CD14-positive monocyte (primary cell): ENCODE results near the gene TOR4A. TPM values are rescaled to one million over a fixed set of nuclear protein-coding genes. Genes with fewer than 3 reads are reported as not detected.

Experiments
- DNase-seq, 3 donors: peaks; one replicate each; pipeline ENCODE4 v3.0.0-alpha.2; 2011 to 2022
- H2AFZ ChIP-seq: 2 replicates; pipeline ENCODE4 v1.6.0; 2012; ENCODE audit warnings: mild to moderate bottlenecking, low read depth, low read length, inconsistent platforms; ENCODE audit not compliant: insufficient read depth, poor library complexity, severe bottlenecking
- H3K27ac ChIP-seq, 2 donors: 1 replicate in 1 of 2; 2 replicates in 1 of 2; pipeline ENCODE4 v1.5.1; 2012 to 2013; ENCODE audit warnings: low read length in 2 of 2, control low read depth in 1 of 2, inconsistent platforms in 1 of 2, low read depth in 1 of 2, mild to moderate bottlenecking in 1 of 2
- H3K27me3 ChIP-seq, 2 donors: one replicate each; pipeline versions ENCODE4 v1.6.0 to v1.6.1; 2011 to 2013; ENCODE audit warnings: low read length in 2 of 2; ENCODE audit not compliant: control insufficient read depth in 2 of 2, insufficient read depth in 2 of 2
- H3K36me3 ChIP-seq, 2 donors: replicated peaks in 1 of 2; 1 replicate in 1 of 2; 2 replicates in 1 of 2; pipeline versions ENCODE4 v1.5.1 to v1.6.1; 2012 to 2013; ENCODE audit warnings: low read length in 2 of 2, control low read depth in 1 of 2, inconsistent platforms in 1 of 2, mild to moderate bottlenecking in 1 of 2; ENCODE audit not compliant: insufficient read depth in 2 of 2, control insufficient read depth in 1 of 2
- H3K4me1 ChIP-seq, 2 donors: 1 replicate in 1 of 2; 2 replicates in 1 of 2; pipeline versions ENCODE4 v1.5.1 to v1.6.1; 2012 to 2013; ENCODE audit warnings: low read length in 2 of 2, control low read depth in 1 of 2, inconsistent platforms in 1 of 2, mild to moderate bottlenecking in 1 of 2, moderate library complexity in 1 of 2; ENCODE audit not compliant: insufficient read depth in 2 of 2, control insufficient read depth in 1 of 2
- H3K4me2 ChIP-seq: replicated peaks from 2 replicates; pipeline ENCODE3; 2012; ENCODE audit warnings: low read length, moderate library complexity, mild to moderate bottlenecking; ENCODE audit not compliant: poor library complexity, severe bottlenecking; ENCODE audit errors: extremely low read depth
- H3K4me3 ChIP-seq, 3 experiments: fragments of 200-600 bp in 1 of 3; sonication (generic) in 1 of 3; replicated peaks in 1 of 3; 1 replicate in 2 of 3; 2 replicates in 1 of 3; pipeline ENCODE4 v1.5.1; 2011 to 2013; ENCODE audit warnings: low read length in 3 of 3, mild to moderate bottlenecking in 3 of 3, control low read depth in 2 of 3, low read depth in 2 of 3, inconsistent platforms in 1 of 3, moderate library complexity in 1 of 3
- H3K79me2 ChIP-seq: 2 replicates; pipeline ENCODE4 v1.6.0; 2012; ENCODE audit warnings: mild to moderate bottlenecking, control low read depth, inconsistent platforms, low read length, moderate library complexity; ENCODE audit not compliant: insufficient read depth
- H3K9ac ChIP-seq: 2 replicates; pipeline ENCODE4 v1.6.0; 2017; ENCODE audit warnings: low read length, mild to moderate bottlenecking; ENCODE audit not compliant: insufficient read depth, poor library complexity, severe bottlenecking
- H3K9me3 ChIP-seq, 2 donors: replicated peaks in 1 of 2; 1 replicate in 1 of 2; 2 replicates in 1 of 2; pipeline versions ENCODE4 v1.5.1 to v1.6.1; 2012 to 2013; ENCODE audit warnings: low read length in 2 of 2, control low read depth in 1 of 2; ENCODE audit not compliant: control insufficient read depth in 1 of 2, insufficient read depth in 1 of 2
- H4K20me1 ChIP-seq: 2 replicates; pipeline ENCODE4 v1.6.0; 2012; ENCODE audit warnings: mild to moderate bottlenecking, low read length, control low read depth, moderate library complexity; ENCODE audit not compliant: insufficient read depth
- H3K27ac Mint-ChIP-seq, 7 donors: one replicate each; pipeline ENCODE4 v1.8.0; 2020; ENCODE audit warnings: mild to moderate bottlenecking in 7 of 7, mixed read lengths in 7 of 7, moderate library complexity in 6 of 7, inconsistent platforms in 2 of 7
- H3K27me3 Mint-ChIP-seq, 3 donors: one replicate each; pipeline ENCODE4 v1.8.0; 2021 to 2022; ENCODE audit warnings: low read depth in 3 of 3, mild to moderate bottlenecking in 3 of 3, mixed read lengths in 3 of 3, moderate library complexity in 3 of 3, inconsistent platforms in 1 of 3
- H3K36me3 Mint-ChIP-seq, 2 donors: one replicate each; pipeline ENCODE4 v1.8.0; 2020; ENCODE audit warnings: mixed read lengths in 2 of 2, inconsistent platforms in 1 of 2, mild to moderate bottlenecking in 1 of 2
- H3K4me1 Mint-ChIP-seq: one replicate; pipeline ENCODE4 v1.8.0; 2020; ENCODE audit warnings: mild to moderate bottlenecking, mixed read lengths
- H3K4me3 Mint-ChIP-seq, 2 donors: one replicate each; pipeline ENCODE4 v1.8.0; 2020; ENCODE audit warnings: mild to moderate bottlenecking in 2 of 2, mixed read lengths in 2 of 2, moderate library complexity in 1 of 2
- H3K9me3 Mint-ChIP-seq, 7 donors: one replicate each; pipeline ENCODE4 v1.8.0; 2020 to 2022; ENCODE audit warnings: mixed read lengths in 7 of 7, mild to moderate bottlenecking in 6 of 7, moderate library complexity in 6 of 7, inconsistent platforms in 2 of 7
- CTCF ChIP-seq: fragments of 200-600 bp; IDR thresholded peaks from one replicate; pipeline ENCODE4 v1.8.0; 2022; ENCODE audit warnings: antibody characterized with exemption, mild to moderate bottlenecking
- WGBS: methylation state at CpG from one replicate; pipeline ENCODE4 v1.1.5; 2013; ENCODE audit warnings: missing lambda C conversion rate; ENCODE audit not compliant: insufficient coverage; 5-methylcytosine and 5-hydroxymethylcytosine counted together
- intact Hi-C, 2 donors: fragments of 100-400 bp; cut with micrococcal nuclease; formaldehyde crosslinking; loops; one replicate each; pipeline versions ENCODE4 v1.15.0 to v1.15.1; 2023
- polyA plus RNA-seq, 3 donors: library from polyadenylated mRNA; depleted of rRNA in 1 of 3; unstranded in 2 of 3; stranded (reverse) in 1 of 3; fragments of 300-500 nt in 2 of 3; fragments of >200 nt in 1 of 3; fragmentation: Illumina TruSeq in 2 of 3; gene quantifications; 1 replicate in 2 of 3; 2 replicates in 1 of 3; pipeline ENCODE4 v1.2.3, GENCODE V29; 2012 to 2021

Gene TOR4A
- polyA plus RNA-seq, 3 donors, result 13.7 to 17.6 (median 15.4) TPM

GRCh38 chr9:137306066-137306849 lies 28.7 kb downstream of the TOR4A start:
- H3K9me3 Mint-ChIP-seq, result peaks cover 0 to 5% (median 2%) of the 10 kb centered on the region in 7 donors
- peaks cover 0 to 3% of the 10 kb centered on the region in 2 donors for H3K9me3 ChIP-seq
- H3K36me3 Mint-ChIP-seq, result no peaks in the 10 kb centered on the region
- peak overlapping the region in 1 of 2 donors; percentile 77 for H3K4me3 Mint-ChIP-seq
- H3K27ac Mint-ChIP-seq, result no peak overlapping the region
- DNase-seq, result no peak
- H3K9ac ChIP-seq, result peak overlapping the region; percentile 21
- intact Hi-C loops, result loop anchor here in 1 of 2 donors (5.0 kb wide), 1 partner anchor 101 kb away; no protein-coding TSS in a partner anchor
- H3K36me3 ChIP-seq, result no peaks in the 10 kb centered on the region
- H3K27me3 Mint-ChIP-seq, result peaks cover 49 to 73% (median 55%) of the 10 kb centered on the region in 3 donors
- H2AFZ ChIP-seq, result no peak overlapping the region
- peaks cover 16 to 57% of the 10 kb centered on the region in 2 donors for H3K27me3 ChIP-seq
- H3K4me1 Mint-ChIP-seq, result peaks cover 18% of the 10 kb centered on the region
- no peak overlapping the region for H3K4me3 ChIP-seq
- no peaks in the 10 kb centered on the region for H3K79me2 ChIP-seq
- no peak overlapping the region for H3K27ac ChIP-seq
- TF ChIP-seq CTCF, result no peak
- peaks cover 32 to 40% of the 10 kb centered on the region in 2 donors for H3K4me1 ChIP-seq
- H4K20me1 ChIP-seq, result no peaks in the 10 kb centered on the region
- no peak overlapping the region for H3K4me2 ChIP-seq
- 16% methylated on average over 23 of the region's 30 CpGs for WGBS

GRCh38 chr9:137306850-137307254 lies 29.3 kb downstream of the TOR4A start:
- 30% methylated on average over 23 of the region's 23 CpGs for WGBS
- Histone ChIP-seq H3K27ac (no peak overlapping the region), H2AFZ (no peak overlapping the region), H3K27me3 (peaks cover 16 to 53% of the 10 kb centered on the region in 2 donors), H3K4me2 (peak overlapping the region; percentile 24), H3K9ac (no peak overlapping the region), H4K20me1 (no peaks in the 10 kb centered on the region), H3K4me3 (no peak overlapping the region), H3K4me1 (peaks cover 28 to 35% of the 10 kb centered on the region in 2 donors), H3K79me2 (no peaks in the 10 kb centered on the region), H3K9me3 (peaks cover 0 to 3% of the 10 kb centered on the region in 2 donors), H3K36me3 (no peaks in the 10 kb centered on the region)
- intact Hi-C loops, result loop anchor here in 1 of 2 donors (5.0 kb wide), 1 partner anchor 100 kb away; no protein-coding TSS in a partner anchor
- no peaks in the 10 kb centered on the region for H3K36me3 Mint-ChIP-seq
- peak overlapping the region in 1 of 7 donors; percentile 41 for H3K27ac Mint-ChIP-seq
- H3K4me3 Mint-ChIP-seq, result peak overlapping the region; percentile 41 to 77
- peaks cover 0 to 5% (median 2%) of the 10 kb centered on the region in 7 donors for H3K9me3 Mint-ChIP-seq
- DNase-seq, result no peak
- H3K27me3 Mint-ChIP-seq, result peaks cover 45 to 68% (median 50%) of the 10 kb centered on the region in 3 donors
- no peak for TF ChIP-seq CTCF
- peaks cover 16% of the 10 kb centered on the region for H3K4me1 Mint-ChIP-seq
